Measurements from ENCODE around the gene PTPRH.
"Not testable (repeated sequence)": the region's sequence is repeated elsewhere in the genome, so short reads cannot be mapped to it uniquely, and the experiment has no call there.

PTPRH gene

GRCh38 chr19:55179606-55180484, 29.5 kb downstream of the PTPRH start, which contains the start of gene SYT5:
Gene SYT5, minus strand, starts transcription at chr19:55180289. Its CDS starts 1,248 bp downstream, at chr19:55179041.
- peak in 1 of 2 donors; percentile 29 for DNase-seq (ENCODE audit: low read depth in 2 of 2)

- peak; percentile 82 to 84 for DNase-seq (ENCODE audit: low read depth in 2 of 2)
These were observed 30.3 kb downstream of the PTPRH start for GRCh38 chr19:55178781-55179599.

- no peak for DNase-seq (ENCODE audit: low read depth in 2 of 2)
These were observed 33.2 kb downstream of the PTPRH start for GRCh38 chr19:55176076-55176475.

GRCh38 chr19:55175117-55175867, 34.0 kb downstream of the PTPRH start:
- no peak for DNase-seq (ENCODE audit: low read depth in 2 of 2)

GRCh38 chr19:55174425-55175116, 34.7 kb downstream of the PTPRH start:
- no peak for DNase-seq (ENCODE audit: low read depth in 2 of 2)

GRCh38 chr19:55173714-55174409, 35.4 kb downstream of the PTPRH start:
- no peak for DNase-seq (ENCODE audit: low read depth in 2 of 2)

GRCh38 chr19:55173186-55173713, 36.1 kb downstream of the PTPRH start:
- DNase-seq (ENCODE audit: low read depth in 2 of 2) = no peak

- no peak for DNase-seq (ENCODE audit: low read depth in 2 of 2)
These were observed 36.6 kb downstream of the PTPRH start for GRCh38 chr19:55172741-55173140.

GRCh38 chr19:55172318-55172717, 37.0 kb downstream of the PTPRH start:
- not testable (repeated sequence) for DNase-seq (ENCODE audit: low read depth in 2 of 2)

GRCh38 chr19:55171440-55171839, 37.9 kb downstream of the PTPRH start:
- DNase-seq (ENCODE audit: low read depth in 2 of 2) = no peak

- no peak for DNase-seq (ENCODE audit: low read depth in 2 of 2)
These were observed 40.2 kb downstream of the PTPRH start for GRCh38 chr19:55169136-55169535.

- peak in 1 of 2 donors; percentile 38 for DNase-seq (ENCODE audit: low read depth in 2 of 2)
These were observed 42.6 kb downstream of the PTPRH start, which contains the start of gene DNAAF3 for GRCh38 chr19:55166530-55167268. Gene DNAAF3, minus strand, starts transcription at chr19:55166613. Its CDS starts 200 bp downstream, at chr19:55166413.

- no peak for DNase-seq (ENCODE audit: low read depth in 2 of 2)
These were observed 43.3 kb downstream of the PTPRH start for GRCh38 chr19:55165952-55166529.

- DNase-seq (ENCODE audit: low read depth in 2 of 2) = no peak
These were observed 47.6 kb downstream of the PTPRH start for GRCh38 chr19:55161571-55162322.

GRCh38 chr19:55160986-55161365, 48.3 kb downstream of the PTPRH start:
- DNase-seq (ENCODE audit: low read depth in 2 of 2) = no peak

GRCh38 chr19:55160128-55160985, 48.9 kb downstream of the PTPRH start:
- DNase-seq (ENCODE audit: low read depth in 2 of 2) = peak; percentile 62 to 71

All from stimulated activated CD8-positive, alpha-beta memory T cell treated with anti-CD3 and anti-CD28 coated beads, Interleukin-15, amount 100 ng/mL, for 4 hours (primary cell).